ENCODE data around the gene CROCC2.
A peak's percentile ranks its signal among the peaks of the same experiment; 100 is the strongest.

The CROCC2 gene

DNA sequence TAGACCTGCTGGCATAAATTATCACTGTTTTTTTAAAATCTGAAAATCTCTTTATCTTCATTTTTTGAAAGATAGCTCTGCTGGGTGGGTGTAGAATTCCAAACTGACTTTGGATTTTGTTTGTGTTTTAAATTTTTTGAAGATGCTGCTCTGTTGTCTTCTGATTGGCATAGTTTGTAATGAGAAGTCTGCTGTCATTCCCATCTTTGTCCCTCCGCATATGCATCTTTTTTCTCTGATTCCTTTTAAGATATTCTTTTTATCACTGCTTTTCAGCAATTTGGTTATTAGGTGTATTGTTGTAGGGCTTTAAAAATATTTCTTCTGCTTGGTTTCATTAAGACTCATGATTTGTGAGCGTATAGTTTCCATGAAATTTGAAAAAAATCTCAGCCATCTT, 99.4 kb downstream of the CROCC2 start:
- no peak for DNase-seq

DNA sequence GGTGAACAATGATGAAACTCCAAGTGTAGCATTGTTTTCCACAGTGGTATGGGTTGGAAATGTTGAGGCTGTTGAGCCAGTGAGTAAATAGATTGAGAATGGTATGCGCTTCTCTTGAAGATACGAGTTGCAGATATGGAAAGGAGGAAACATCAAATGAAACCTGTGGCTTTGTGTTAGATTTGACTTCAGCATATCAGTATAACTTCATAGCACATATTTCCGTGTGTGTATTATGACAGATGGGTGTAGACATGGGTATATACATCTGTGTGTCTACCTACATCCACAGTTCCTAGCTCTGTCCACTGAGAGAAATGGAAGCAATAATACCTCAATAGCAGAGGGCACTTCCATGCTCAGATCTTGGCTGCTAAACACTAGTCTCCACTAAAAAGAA, 100.3 kb downstream of the CROCC2 start:
- no peak for DNase-seq

DNA sequence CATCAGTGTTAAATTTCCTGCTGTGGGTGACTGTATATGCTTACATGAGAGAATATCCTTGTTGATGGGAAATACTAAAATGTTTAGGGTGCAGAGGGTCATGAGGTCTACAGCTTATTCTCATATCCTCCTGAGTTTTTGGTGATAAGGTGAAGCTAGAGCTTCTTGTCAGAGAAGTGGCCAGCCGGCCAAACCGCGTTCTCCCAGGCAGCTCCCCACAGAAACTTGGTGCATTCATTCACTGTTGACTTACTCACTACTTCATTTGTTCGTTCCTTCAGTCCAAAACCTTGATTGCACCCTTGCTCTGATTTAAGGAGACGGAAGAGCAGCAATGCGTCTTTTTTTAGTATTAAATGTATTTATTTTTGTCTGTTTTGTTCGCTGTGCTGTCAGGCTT, 101.0 kb downstream of the CROCC2 start:
- no peak for DNase-seq

DNA sequence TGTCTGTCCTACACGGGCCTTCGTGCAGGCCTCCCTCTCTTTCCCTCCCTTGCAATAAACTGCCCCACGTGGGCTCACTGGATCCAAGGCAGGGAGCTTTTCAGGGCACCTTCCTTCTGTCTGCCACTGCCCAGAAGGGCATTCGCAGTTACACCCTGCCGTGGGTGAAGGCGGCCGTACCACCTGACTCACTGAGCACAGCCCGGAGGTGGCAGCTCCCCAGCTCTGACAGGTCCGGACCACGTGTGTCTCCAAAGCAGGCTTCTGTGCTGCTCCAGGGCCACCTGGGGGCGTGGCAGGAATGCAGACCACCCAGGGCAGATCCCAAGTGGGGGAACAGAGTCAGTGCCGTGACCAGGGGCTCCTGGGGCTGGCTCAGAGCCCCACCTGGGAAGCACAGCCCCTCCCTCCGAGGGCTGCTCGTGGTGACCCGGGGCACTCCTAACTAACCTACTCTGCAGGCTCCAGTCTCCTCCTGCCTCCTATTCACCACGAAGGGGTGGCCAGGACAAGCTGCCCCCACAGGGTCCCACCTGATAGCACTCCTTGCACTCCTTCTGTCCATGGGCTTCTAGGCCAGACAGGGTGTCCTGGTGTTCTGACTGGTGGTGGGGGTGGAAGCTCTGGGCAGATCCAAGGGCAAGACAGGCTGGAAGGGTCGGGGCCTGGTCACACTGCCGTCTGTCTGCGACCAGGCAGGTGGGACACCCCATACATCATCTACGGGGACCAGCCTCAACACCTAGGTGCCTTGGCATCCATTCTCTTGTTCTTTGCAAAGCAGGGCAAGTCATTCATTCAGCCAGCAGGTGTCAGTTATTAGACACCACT, 102.0 kb downstream of the CROCC2 start:
- DNase-seq: no peak

DNA sequence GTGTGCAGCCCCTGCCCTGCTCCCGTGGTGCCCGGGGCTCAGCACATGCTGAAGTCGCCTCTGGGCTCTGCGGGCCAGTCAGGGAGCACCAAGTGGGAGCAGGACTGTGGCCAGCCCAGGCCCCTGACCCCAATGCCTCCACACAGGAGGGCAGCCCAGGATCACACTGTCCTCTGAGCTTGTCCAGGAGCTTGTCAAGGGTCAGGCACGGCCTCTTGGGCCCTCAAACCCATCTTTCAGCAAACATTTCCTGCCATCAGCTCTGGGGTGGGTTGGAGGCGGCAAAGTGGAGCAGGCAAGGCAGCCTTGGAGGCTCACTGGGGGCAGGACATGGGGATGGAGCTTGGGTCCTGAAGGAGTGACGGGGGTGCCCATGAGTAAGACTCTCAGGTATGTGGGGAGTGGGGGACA, 102.6 kb downstream of the CROCC2 start:
- DNase-seq: no peak

DNA sequence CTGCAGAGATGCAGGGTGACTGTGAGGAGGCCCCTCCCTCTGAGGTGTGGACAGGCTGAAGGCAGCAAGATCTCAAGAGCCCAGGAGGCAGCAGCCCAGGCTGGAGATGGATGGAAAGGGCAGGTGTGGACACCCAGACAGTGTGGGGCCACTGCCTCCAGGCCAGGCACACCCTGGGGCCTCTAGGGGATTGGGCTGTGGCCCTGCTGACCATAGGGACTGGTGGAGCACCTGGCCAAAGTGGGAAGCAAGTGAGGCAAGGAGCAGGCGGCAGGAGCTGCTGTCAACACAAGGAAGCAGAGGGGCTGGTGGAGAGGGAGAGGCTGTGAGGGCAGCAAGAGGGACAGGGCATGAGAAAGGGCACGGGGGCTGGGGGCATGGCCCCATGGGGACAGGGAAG, 103.1 kb downstream of the CROCC2 start:
- no peak for DNase-seq

DNA sequence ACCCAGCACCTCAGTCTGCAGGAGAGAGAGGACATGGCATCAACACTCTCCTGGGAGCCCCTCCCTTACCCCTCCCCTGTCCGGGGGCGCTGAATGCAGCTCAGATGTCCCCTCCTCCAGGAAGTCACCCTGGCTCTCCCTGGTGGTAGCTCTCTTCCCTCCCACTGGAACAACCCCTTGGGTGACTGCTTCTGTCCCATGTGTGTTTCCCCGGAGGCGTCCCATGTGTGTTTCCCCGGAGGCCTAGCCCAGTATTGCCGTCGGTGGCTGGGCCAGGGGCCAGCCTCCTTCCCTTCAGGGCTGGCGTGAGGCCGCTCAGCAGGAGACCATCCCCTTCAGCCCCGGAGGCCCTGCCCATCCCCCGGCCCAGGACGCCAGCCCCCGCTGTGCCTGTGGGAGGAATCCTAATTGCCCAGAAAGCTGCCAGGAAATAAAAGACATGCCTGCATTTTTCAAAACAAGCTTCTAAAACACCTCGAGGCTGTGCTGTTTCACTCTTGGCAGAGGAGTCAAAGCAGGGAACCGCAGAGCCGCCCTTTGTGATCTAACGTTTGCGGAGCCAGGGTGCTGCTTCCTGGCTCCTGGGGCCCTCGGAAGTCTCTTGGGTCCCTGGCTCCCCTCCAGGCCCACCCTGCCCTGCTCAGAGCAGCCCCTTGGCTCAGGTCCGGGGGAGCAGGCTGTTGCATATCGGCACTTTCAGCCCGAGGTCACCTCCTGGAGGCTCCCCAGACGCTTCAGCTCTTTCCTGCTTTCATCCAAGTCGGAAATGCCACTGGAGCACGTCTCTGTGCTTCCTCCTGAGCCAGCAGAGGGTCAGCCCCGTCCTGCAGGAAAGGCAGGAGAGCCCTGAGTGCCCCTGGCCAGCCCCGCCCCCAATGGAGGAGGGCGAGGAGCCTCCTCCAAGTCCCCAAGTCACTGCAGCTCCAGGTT, 103.7 kb downstream of the CROCC2 start:
- peak; percentile 77 for DNase-seq

DNA sequence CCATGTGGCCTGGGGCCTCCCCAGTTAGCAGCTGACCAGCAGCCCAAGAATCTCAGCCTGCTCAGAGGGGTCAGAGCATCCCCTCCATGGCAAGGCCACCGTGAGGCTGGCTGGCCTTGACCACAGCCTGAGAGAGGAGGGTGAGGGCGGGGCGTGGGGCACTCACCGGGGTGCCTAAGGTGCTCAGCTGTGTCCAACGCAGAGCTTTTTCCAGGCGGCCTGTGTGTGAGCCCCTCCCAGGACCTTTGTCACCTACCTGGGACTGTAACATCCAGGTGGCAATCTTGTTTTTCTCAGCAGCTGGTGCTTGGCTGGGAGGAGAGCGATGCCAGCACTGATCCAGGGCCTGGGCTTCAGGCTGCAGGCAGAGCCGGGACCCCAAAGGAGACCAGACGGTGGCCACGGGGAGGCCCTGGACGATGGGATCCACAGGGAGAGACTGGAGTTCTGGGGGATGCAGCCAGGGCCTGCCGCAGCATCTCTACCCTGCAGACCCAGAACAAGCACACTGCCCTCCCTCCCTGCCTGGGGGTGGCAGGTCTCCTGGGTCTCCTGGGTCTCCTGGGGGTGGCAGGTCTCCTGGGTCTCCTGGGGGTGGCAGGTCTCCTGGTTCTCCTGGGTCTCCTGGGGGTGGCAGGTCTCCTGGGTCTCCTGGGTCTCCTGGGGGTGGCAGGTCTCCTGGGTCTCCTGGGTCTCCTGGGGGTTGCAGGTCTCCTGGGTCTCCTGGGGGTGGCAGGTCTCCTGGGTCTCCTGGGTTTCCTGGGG, 104.6 kb downstream of the CROCC2 start:
- DNase-seq: peak; percentile 80

DNA sequence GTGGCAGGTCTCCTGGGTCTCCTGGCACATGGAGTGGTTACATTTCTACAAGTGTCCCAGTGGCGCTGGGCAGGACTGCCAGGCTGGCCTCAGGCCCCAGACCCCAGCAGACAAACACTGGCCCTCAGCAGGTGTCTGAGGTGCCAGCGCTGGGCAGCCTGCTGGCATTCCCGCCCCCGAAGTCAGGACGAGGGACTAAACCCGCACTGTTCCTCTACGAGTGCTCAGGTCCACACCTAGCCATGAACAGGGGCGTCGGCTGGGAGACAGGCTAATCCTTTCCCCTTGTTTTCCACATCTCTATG, 105.1 kb downstream of the CROCC2 start:
- DNase-seq: no peak

DNA sequence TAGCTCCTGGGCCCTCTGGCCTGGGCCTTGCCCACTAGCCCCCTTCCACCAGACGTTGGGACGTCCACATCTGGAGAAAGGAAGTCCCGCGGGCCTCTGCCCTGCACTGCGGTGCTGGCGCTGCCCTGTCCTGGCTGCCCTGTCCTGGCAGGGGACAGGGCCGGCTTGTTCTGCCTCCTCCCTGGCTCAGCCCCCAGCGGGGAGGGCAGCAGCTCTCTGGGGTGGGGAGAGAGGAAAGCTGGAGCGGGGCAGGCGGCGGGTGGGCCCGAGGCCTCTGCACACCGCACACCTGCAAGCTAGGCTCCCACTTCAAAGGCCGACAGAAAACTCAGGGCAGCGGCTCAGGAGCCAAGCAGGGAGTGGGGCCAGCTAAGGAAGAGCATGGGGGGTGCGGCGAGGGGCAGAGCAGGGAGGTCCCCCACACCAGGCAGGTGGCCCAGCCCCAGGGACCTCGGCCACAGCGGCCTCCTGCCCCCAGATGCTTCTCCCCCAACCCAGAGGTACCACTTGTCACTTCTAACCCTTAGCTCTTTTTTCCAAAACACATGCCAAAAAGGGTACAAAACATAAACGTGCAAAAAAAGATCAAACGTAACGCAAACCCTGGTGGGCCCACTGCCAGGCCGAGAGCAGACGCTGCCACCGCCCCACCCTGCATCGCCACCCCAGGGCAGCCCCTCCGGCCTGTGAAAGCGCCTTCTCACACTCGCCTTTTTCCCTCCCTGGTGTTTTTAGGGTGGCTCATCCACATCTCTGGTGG, 105.8 kb downstream of the CROCC2 start:
- no peak for DNase-seq

DNA sequence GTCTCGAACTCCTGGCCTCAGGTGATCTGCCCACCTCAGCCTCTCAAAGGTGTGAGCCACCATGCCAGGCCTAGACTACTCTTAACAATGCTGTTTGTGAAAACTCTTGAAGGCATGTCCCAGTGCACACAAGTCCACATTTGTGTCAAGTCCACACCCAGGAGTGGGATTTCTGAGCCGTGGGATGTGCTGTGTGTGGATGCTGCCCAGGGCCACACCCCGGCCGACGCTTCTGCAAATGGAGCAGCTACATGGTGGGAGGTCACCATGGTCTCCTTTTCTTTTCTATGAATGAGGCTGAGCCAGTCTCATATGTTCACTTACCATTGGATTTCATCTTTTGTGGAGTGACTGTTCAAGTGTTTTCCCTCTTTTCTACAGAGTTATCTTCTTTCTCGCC, 108.1 kb downstream of the CROCC2 start:
- DNase-seq: no peak

DNA sequence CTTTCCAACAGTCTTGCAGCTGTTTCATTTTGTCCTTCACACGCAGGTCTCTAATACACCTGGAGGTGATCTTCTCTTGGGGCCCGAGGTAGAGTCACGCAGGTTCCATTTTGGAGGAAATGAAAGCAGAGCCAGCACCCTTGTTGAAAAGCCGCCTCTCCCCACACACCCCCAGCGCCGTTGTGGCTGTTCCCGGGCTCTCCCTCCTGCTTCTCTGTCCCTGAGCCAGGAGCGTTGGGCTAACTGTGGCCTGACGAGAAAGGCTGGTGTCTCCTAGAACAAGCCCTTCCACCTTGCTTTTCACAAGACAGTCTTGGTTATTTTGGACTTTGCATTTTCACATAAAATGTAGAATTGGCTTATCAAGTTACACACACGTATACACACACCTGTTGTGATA, 108.6 kb downstream of the CROCC2 start:
- DNase-seq: no peak

DNA sequence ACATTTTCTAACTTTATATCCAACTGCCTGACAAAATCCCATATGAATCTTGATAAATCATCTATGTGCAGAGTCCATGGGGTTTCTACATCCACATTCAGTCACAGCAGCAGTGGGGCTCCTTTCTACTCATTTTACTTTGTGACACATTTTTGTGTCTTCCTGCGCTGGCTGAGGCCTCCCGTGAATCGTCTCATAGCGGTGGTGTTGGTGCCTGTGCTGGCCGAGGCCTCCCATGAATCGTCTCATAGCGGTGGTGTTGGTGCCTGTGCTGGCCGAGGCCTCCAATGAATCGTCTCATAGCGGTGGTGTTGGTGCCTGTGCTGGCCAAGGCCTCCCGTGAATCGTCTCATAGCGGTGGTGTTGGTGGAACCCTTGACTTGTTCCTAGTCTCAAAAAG, 109.3 kb downstream of the CROCC2 start:
- DNase-seq: no peak

DNA sequence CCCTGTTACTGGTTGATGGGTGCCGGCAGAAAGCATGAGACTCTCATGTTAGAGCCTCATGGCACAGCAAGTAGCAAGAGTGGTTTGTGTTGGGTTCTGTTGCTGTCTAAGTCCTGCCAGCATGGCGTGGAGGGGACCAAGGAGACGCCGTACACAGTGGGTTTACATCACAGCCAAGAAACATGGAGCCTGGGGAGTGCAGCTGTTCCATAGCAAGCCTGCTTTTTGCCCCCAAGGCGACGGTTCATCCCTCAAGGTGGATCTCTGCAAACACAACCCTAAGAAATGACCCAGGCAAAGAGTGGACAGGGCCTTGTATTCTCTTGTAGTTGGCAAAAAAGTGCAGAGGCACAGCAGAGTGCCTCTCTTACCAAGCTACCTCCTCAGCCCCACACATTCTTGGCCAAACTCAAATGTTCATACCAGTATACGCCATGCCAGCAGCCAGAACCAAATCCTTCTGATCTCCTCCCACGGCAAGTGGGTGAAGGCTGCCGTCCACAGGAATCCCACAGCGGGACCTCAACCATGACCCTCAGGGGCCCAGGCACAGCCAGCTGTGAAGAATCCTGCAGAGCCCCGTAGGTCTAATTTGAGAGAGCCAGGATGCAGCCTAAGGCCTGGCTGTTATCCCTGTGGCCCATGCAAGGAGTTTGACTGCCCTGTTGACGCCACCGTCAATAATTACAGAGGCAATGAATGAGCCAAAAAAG, 111.2 kb downstream of the CROCC2 start:
- DNase-seq: no peak

DNA sequence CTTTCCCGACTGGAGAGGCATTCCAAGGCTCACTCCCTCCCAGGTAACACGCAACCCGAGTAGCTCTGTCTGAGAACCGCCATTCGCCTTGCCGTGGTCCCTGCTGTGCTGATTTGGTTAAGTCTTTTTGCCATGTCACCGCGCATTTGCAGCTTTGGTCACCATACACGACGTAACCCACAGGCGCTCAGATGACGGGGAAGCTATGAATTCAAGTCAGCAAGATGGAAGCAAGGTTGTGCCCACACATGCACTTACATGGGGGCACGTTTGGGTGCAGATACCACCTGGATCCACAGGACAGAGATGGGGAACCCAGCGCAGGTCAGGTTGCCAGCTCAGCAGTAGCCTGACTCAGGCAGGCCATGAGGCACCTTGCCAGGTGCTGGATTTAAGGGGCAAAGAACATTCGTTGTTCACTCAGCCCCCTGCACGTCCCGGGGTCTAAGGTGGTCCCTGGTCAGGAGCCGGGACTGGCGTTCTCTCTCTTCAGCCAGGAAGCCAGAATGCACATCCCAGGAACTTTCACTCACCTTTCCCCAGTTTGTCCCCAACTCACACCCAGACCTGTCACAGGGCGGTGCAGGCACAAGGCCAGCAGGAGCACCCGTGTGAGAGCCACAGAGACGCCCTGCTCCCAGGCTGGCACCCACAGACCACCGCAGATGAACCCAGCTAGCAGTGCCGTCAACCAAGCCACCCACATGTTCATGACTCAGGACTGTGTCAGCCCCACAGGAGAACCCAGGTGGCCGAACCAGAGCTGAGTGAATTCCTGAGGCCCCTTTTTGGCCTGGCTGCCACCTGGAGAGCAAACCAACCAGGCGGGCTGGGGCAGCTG, 112.1 kb downstream of the CROCC2 start:
- no peak for DNase-seq

DNA sequence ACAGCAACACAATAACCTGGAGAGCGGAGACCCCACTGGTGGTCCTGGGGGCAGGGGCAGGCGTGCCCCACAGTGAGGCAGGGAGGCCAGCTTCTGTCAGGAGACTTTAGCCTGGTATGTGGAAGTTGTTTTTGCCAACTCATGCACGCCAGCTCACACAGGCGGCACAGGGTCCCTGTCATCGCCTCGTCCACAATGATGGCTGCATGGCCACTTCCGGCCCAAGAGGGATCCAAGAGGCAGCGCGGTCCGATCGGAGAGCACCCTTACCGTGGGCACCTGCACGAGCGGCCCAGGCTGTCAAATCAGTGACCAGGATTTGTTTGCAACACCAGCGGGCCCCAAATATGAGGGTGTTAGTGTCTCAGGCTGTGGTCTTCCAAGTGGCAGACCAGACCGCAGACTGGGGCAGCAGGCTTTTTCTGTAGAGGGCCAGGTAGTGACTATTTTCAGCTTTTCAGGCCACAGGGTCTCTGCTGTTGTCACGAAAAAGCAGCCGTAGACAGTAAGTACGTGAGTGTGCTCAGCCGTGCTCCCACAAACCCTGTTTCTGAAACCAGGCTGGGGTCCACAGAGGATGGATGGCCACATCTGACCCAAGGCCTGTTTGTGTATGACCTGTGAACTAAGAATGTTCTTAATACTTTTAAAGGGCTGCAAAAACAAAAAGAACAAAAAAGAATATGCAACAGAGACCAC, 113.5 kb downstream of the CROCC2 start:
- DNase-seq: no peak

DNA sequence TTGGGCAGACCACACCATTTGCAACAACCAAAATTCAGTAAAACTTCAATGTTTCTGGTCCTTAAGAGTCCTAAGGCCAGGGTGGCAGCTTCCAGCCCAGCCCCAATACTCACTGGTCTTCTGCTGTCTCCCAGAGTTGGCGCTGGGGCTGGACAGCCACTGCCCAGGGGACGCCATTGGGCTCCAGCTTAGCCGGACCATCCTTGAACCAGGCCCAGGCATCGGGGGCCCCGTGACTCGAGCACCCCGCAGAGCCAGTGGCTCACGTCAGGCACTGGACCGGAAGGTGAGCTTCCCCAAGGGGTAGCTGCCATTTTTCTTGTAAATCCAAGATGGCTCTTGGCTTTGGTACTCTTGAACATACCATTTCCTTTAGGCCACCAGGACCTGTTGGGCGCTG, 114.1 kb downstream of the CROCC2 start:
- no peak for DNase-seq

DNA sequence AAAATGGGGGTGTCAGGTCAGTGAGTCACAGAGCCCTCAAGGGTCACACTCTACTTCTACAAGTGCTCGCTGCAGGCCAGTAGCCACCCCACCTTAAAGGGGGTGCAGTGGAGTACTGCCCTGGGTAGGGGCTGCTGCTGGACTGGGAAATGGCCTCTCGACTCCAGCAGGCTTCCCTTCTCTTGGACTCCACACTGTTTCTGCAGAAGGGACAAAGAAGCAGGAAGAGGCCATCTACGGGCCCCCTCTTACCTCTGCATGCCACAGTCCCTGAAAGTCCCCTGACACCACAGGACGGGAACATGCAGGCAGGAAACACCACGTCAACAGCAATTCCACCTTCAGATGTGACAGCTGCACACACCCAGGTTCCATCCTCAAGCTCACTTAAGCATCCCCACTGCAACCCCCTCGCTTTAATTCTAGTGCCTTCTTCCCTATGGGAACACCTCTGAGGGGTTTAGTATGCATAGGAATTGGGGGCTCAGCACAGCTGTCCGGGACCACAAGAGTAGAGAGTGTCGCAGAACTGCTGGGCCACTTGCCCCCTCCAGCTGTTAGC, 114.6 kb downstream of the CROCC2 start:
- no peak for DNase-seq

DNA sequence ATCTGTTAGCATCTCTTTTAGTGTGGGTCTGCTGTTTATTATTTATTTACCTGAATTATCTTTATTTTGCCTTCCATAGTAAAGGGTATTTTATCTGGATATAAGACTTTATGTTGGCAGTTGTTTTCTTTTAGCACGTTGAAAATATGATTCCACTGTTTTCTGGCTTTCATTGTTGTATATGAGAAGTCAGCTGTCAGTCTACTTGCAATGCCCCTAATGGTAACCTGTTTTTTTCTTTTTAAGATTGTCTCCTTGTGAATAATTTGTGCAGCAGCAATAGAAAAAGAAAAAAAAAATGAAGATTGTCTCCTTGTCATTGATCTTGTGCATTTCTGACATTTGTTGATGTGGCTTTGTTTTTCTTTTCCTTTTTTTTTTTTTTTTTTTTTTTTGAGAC, 119.5 kb downstream of the CROCC2 start:
- no peak for DNase-seq
